Endothelial cell of umbilical vein (primary cell): ENCODE data around the gene PTGER3. TPM values are rescaled to one million over a fixed set of nuclear protein-coding genes. Genes with fewer than 3 reads are reported as not detected.

ENCODE experiments used
- BruUV-seq: library from RNA; stranded (reverse); fragments of 400-500 nt; replicated peaks from 2 replicates; lab custom pipeline; 2021; lab: Mats Ljungman, UMichigan
- CTCF ChIA-PET: fragments of 300-600, 350-600 bp; sonication (Branson Sonifier 250); formaldehyde crosslinking; loops from one replicate; lab custom pipeline; 2021; ENCODE audit warnings: antibody characterized with exemption, inconsistent platforms; lab: Charles Lee
- POLR2A ChIA-PET: fragments of 300-600, 350-600 bp; sonication (Branson Sonifier 250); formaldehyde crosslinking; loops from one replicate; lab custom pipeline; 2021; ENCODE audit warnings: antibody characterized with exemption, inconsistent platforms; lab: Charles Lee
- DNase-seq: peaks from one replicate; pipeline ENCODE4 v3.0.0-alpha.2; 2011; ENCODE audit warnings: low read depth, low spot score
- FAIRE-seq: peaks from 2 replicates; lab custom pipeline; 2011; peaks lifted over from hg19 to GRCh38; lab: Jason Lieb, UNC
- H2AFZ ChIP-seq: 2 replicates; pipeline ENCODE4 v1.6.0; 2012; ENCODE audit warnings: low read depth, low read length, control low read depth, inconsistent platforms
- H3K27ac ChIP-seq: 2 replicates; pipeline ENCODE4 v1.5.1; 2011; ENCODE audit warnings: low read depth, mild to moderate bottlenecking, control low read depth, low read length, moderate library complexity; ENCODE audit not compliant: insufficient read depth
- H3K27me3 ChIP-seq, 2 experiments: 2 replicates each; pipeline versions ENCODE4 v1.6.0 to v1.6.1; 2011; ENCODE audit warnings: low read length in 2 of 2, mixed read lengths in 1 of 2; ENCODE audit not compliant: control insufficient read depth in 2 of 2, insufficient read depth in 2 of 2
- H3K36me3 ChIP-seq, 2 experiments: 2 replicates in 1 of 2; 3 replicates in 1 of 2; pipeline ENCODE4 v1.5.1; 2011; ENCODE audit warnings: low read length in 2 of 2, mild to moderate bottlenecking in 1 of 2, moderate library complexity in 1 of 2; ENCODE audit not compliant: control insufficient read depth in 2 of 2, insufficient read depth in 2 of 2; ENCODE audit errors: extremely low read depth in 1 of 2
- H3K4me1 ChIP-seq: 3 replicates; pipeline ENCODE4 v1.5.1; 2011; ENCODE audit warnings: mild to moderate bottlenecking, low read length; ENCODE audit not compliant: control insufficient read depth, insufficient read depth; ENCODE audit errors: extremely low read depth
- H3K4me2 ChIP-seq: 2 replicates; pipeline ENCODE4 v1.6.1; 2011; ENCODE audit warnings: low read length, control low read depth, mixed read lengths; ENCODE audit not compliant: insufficient read depth
- H3K4me3 ChIP-seq, 3 experiments: fragments of 200-600 bp in 1 of 3; sonication (generic), shearing (Covaris generic) in 1 of 3; replicated peaks in 1 of 3; 2 replicates each; pipeline ENCODE4 v1.5.1; 2011 to 2016; ENCODE audit warnings: control low read depth in 3 of 3, low read length in 3 of 3, mild to moderate bottlenecking in 2 of 3, inconsistent platforms in 1 of 3, low read depth in 1 of 3, moderate library complexity in 1 of 3; ENCODE audit not compliant: insufficient read depth in 1 of 3
- H3K79me2 ChIP-seq: 2 replicates; pipeline ENCODE4 v1.6.0; 2012; ENCODE audit warnings: low read length, inconsistent platforms; ENCODE audit not compliant: control insufficient read depth, insufficient read depth
- H3K9ac ChIP-seq: replicated peaks from 2 replicates; pipeline ENCODE3; 2011; ENCODE audit warnings: low read length, control low read depth; ENCODE audit not compliant: insufficient read depth; ENCODE audit errors: extremely low read depth
- H3K9me1 ChIP-seq: replicated peaks from 3 replicates; pipeline ENCODE4 v1.6.0; 2011; ENCODE audit warnings: mild to moderate bottlenecking, low read length; ENCODE audit not compliant: control insufficient read depth, insufficient read depth; ENCODE audit errors: extremely low read depth
- H3K9me3 ChIP-seq: replicated peaks from 2 replicates; pipeline ENCODE4 v1.5.1; 2012; ENCODE audit warnings: low read length, inconsistent platforms; ENCODE audit not compliant: control insufficient read depth, insufficient read depth
- H4K20me1 ChIP-seq: replicated peaks from 2 replicates; pipeline ENCODE3; 2011; ENCODE audit warnings: mild to moderate bottlenecking, low read length; ENCODE audit not compliant: control insufficient read depth, insufficient read depth; ENCODE audit errors: extremely low read depth
- CTCF ChIP-seq, 2 donors: IDR thresholded peaks; 1 replicate in 1 of 2; 2 replicates in 1 of 2; pipeline ENCODE4 v1.5.1; 2011; ENCODE audit warnings: low read length in 2 of 2, mild to moderate bottlenecking in 2 of 2, moderate library complexity in 2 of 2, control low read depth in 1 of 2, inconsistent platforms in 1 of 2, low read depth in 1 of 2; ENCODE audit not compliant: insufficient read depth in 1 of 2; ENCODE audit errors: extremely low read depth in 1 of 2
- EZH2 ChIP-seq: IDR thresholded peaks from 2 replicates; pipeline ENCODE4 v1.6.1; 2012; ENCODE audit warnings: borderline replicate concordance, low read depth, mild to moderate bottlenecking, moderate library complexity, low read length, inconsistent platforms; ENCODE audit not compliant: severe bottlenecking
- FOS ChIP-seq: IDR thresholded peaks from 2 replicates; pipeline ENCODE4 v1.6.1; 2011; ENCODE audit warnings: mild to moderate bottlenecking, low read length, moderate library complexity, borderline replicate concordance; ENCODE audit not compliant: insufficient read depth
- GATA2 ChIP-seq: IDR thresholded peaks from 2 replicates; pipeline ENCODE4 v1.7.0; 2011; ENCODE audit warnings: low read depth, mild to moderate bottlenecking, moderate library complexity, mixed read lengths, low read length; ENCODE audit not compliant: insufficient read length, insufficient read depth
- JUN ChIP-seq: IDR thresholded peaks from 2 replicates; pipeline ENCODE4 v1.6.1; 2011; ENCODE audit warnings: borderline replicate concordance, low read depth; ENCODE audit not compliant: insufficient read length, insufficient read depth
- MAX ChIP-seq: IDR thresholded peaks from 2 replicates; pipeline ENCODE4 v1.6.1; 2011; ENCODE audit not compliant: insufficient read depth, insufficient read length
- MYC ChIP-seq: IDR thresholded peaks from one replicate; pipeline ENCODE4 v1.6.1; 2011; ENCODE audit warnings: mild to moderate bottlenecking, low read depth, low read length
- POLR2A ChIP-seq: IDR thresholded peaks from 2 replicates; pipeline ENCODE4 v1.6.1; 2012; ENCODE audit warnings: low read depth, mild to moderate bottlenecking, control low read depth, low read length
- POLR2AphosphoS5 ChIP-seq: IDR thresholded peaks from 2 replicates; pipeline ENCODE4 v1.6.1; 2012; ENCODE audit warnings: low read depth, mild to moderate bottlenecking, control low read depth, low read length, moderate library complexity; ENCODE audit not compliant: insufficient read depth
- dilution Hi-C: fragments of 300-500 bp; cut with MboI; formaldehyde crosslinking; loops from one replicate; pipeline ENCODE4 v1.15.0; 2019; ENCODE audit warnings: low sequenced_read_pairs; ENCODE audit not compliant: extremely low pct_ligation_motif_present
- intact Hi-C: fragments of 100-400 bp; cut with micrococcal nuclease; formaldehyde crosslinking; loops from one replicate; pipeline ENCODE4 v1.10.0; 2022
- polyA plus RNA-seq, 4 experiments: library from polyadenylated mRNA; depleted of rRNA in 3 of 4; stranded (reverse) in 3 of 4; unstranded in 1 of 4; fragments of >200 nt; gene quantifications; 2 replicates each; pipeline versions ENCODE4 v1.2.1 to v1.2.3, GENCODE V29; 2011 to 2012; ENCODE audit warnings: missing spikeins in 1 of 4
- total RNA-seq: library from RNA; stranded (reverse); gene quantifications from 2 replicates; pipeline ENCODE4 v1.2.3, GENCODE V29; 2021

PTGER3 gene
- total and polyA plus RNA-seq, 2 donors (not counting 3 experiments of a cell fraction or from before 2014, with no cell fraction given), result 0.01 TPM; not detected in 1

- intact Hi-C loops, result no loop called here
- Histone ChIP-seq H2AFZ (no peak overlapping the region), H3K4me2 (no peak overlapping the region), H3K4me3 (no peak overlapping the region), H3K9ac (no peak overlapping the region), H3K36me3 (no peaks in the 10 kb centered on the region), H3K27ac (no peak overlapping the region), H3K9me1 (no peaks in the 10 kb centered on the region), H3K27me3 (peaks cover 0 to 2% of the 10 kb centered on the region in 2 experiments), H3K9me3 (no peaks in the 10 kb centered on the region), H3K79me2 (no peaks in the 10 kb centered on the region), H3K4me1 (no peaks in the 10 kb centered on the region), H4K20me1 (no peaks in the 10 kb centered on the region)
- DNase-seq (no peak), FAIRE-seq (no peak)
- BruUV-seq, result no TSS peak
- ChIA-PET CTCF (no interaction called here), POLR2A (no interaction called here)
- dilution Hi-C loops, result no loop called here
- TF ChIP-seq POLR2AphosphoS5, result no peak
- no peak for TF ChIP-seq CTCF (IDR thresholded peaks at IDR 0.05; ENCODE audit: extremely low read depth in 1 of 2, insufficient read depth in 1 of 2, low read depth in 1 of 2, low read length in 2 of 2)
- no peak for TF ChIP-seq MYC
- no peak for TF ChIP-seq MAX
- no peak for TF ChIP-seq POLR2A
- TF ChIP-seq GATA2, result no peak
- no peak for TF ChIP-seq FOS
- TF ChIP-seq EZH2, result no peak
- no peak for TF ChIP-seq JUN
These were observed 19.6 kb downstream of the PTGER3 start for GRCh38 chr1:71027991-71028390.
